GM21723 (cell line): Measurements from ENCODE around the gene PANK2.
"Not testable (repeated sequence)": the region's sequence is repeated elsewhere in the genome, so short reads cannot be mapped to it uniquely, and the experiment has no call there.

Experiments used
- ATAC-seq: cut with Tn5 transposase; IDR thresholded peaks from one replicate; pipeline ENCODE4 v1.9.1; 2021; ENCODE audit warnings: mild to moderate bottlenecking, moderate library complexity; ENCODE audit not compliant: unreplicated experiment

Gene PANK2

GRCh38 chr20:3925113-3925695, 36.0 kb downstream of the PANK2 start:
- no peak for ATAC-seq

- no peak for ATAC-seq
These were observed 36.9 kb downstream of the PANK2 start for GRCh38 chr20:3925899-3926638.

- ATAC-seq: no peak
These were observed 38.5 kb downstream of the PANK2 start for GRCh38 chr20:3927486-3928291.

- ATAC-seq: no peak
These were observed 40.5 kb downstream of the PANK2 start for GRCh38 chr20:3929713-3930060.

GRCh38 chr20:3930265-3931206, 41.3 kb downstream of the PANK2 start:
- ATAC-seq: no peak

- no peak for ATAC-seq
These were observed 42.5 kb downstream of the PANK2 start for GRCh38 chr20:3931664-3932063.

GRCh38 chr20:3932277-3932676, 43.1 kb downstream of the PANK2 start:
- ATAC-seq: no peak

- no peak for ATAC-seq
These were observed 43.5 kb downstream of the PANK2 start for GRCh38 chr20:3932681-3933080.

GRCh38 chr20:3933218-3933617, 44.0 kb downstream of the PANK2 start:
- no peak for ATAC-seq

GRCh38 chr20:3934624-3935023, 45.4 kb downstream of the PANK2 start:
- no peak for ATAC-seq

GRCh38 chr20:3935295-3935955, 46.2 kb downstream of the PANK2 start:
- no peak for ATAC-seq

- no peak for ATAC-seq
These were observed 46.8 kb downstream of the PANK2 start for GRCh38 chr20:3935956-3936340.

- ATAC-seq: no peak
These were observed 48.4 kb downstream of the PANK2 start for GRCh38 chr20:3937618-3938017.

- ATAC-seq: no peak
These were observed 51.7 kb downstream of the PANK2 start for GRCh38 chr20:3940905-3941304.

GRCh38 chr20:3946666-3947065, 57.5 kb downstream of the PANK2 start:
- not testable (repeated sequence) for ATAC-seq

GRCh38 chr20:3964719-3965118, 75.5 kb downstream of the PANK2 start:
- ATAC-seq: no peak

GRCh38 chr20:3966571-3966970, 77.4 kb downstream of the PANK2 start:
- ATAC-seq: no peak

GRCh38 chr20:3970016-3970415, 80.8 kb downstream of the PANK2 start:
- no peak for ATAC-seq

- no peak for ATAC-seq
These were observed 82.0 kb downstream of the PANK2 start for GRCh38 chr20:3971145-3971544.

- no peak for ATAC-seq
These were observed 83.0 kb downstream of the PANK2 start for GRCh38 chr20:3972161-3972560.
